ENCODE results near the gene SCYL1. TPM values are rescaled to one million over a fixed set of nuclear protein-coding genes. Genes with fewer than 3 reads are reported as not detected.
A peak's percentile ranks its signal among the peaks of the same experiment; 100 is the strongest.

Gene SCYL1
- polyA plus RNA-seq, 1 donor (not counting 4 experiments of a cell fraction or from before 2014, with no cell fraction given), result 31.3 TPM

DNA sequence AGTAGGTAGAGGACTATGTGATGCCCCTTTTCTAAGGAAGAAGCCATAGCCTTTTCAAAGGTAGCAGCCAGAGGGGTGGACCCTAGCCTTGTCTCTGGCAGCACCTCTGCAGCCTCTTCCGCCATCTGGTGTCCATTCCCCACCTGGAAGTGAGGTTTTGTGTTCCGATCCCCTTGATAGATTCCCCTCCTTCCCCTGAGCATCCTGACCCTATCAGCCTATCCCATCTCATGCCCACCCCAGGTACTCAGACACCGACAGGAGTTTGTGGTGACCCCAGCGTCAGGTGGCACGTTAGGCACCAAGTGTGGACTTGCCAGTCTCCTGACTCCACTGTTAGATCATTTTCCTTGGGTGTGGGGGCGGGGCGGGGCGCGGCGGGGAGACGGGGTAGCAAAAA, 47.1 kb downstream of the SCYL1 start:
- Histone ChIP-seq H3K9ac (ENCODE audit: control insufficient read depth, extremely low read depth, insufficient read depth, low read length) (peak overlapping the region; percentile 48), H3K4me1 (ENCODE audit: control insufficient read depth, extremely low read depth, insufficient read depth, low read length) (peaks cover 54% of the 10 kb centered on the region), H4K20me1 (ENCODE audit: control insufficient read depth, extremely low read depth, insufficient read depth, low read length) (peaks cover 5% of the 10 kb centered on the region), H3K9me3 (ENCODE audit: control insufficient read depth, low read depth, low read length) (no peaks in the 10 kb centered on the region), H3K36me3 (ENCODE audit: control insufficient read depth in 2 of 2, extremely low read depth in 1 of 2, insufficient read depth in 2 of 2, low read length in 2 of 2) (no peaks in the 10 kb centered on the region), H3K79me2 (ENCODE audit: control insufficient read depth, insufficient read depth, low read length) (peaks cover 39% of the 10 kb centered on the region), H3K27me3 (ENCODE audit: control insufficient read depth, extremely low read depth, insufficient read depth, low read length) (no peaks in the 10 kb centered on the region), H2AFZ (ENCODE audit: control insufficient read depth, low read length) (no peak overlapping the region), H3K9me1 (ENCODE audit: control insufficient read depth, extremely low read depth, insufficient read depth, low read length) (no peaks in the 10 kb centered on the region), H3K27ac (ENCODE audit: control insufficient read depth, insufficient read depth, low read length) (peak overlapping the region; percentile 44), H3K4me2 (ENCODE audit: control insufficient read depth, extremely low read depth, insufficient read depth, low read depth, low read length) (peak overlapping the region; percentile 100), H3K4me3 (ENCODE audit: control insufficient read depth in 2 of 3, extremely low read depth in 1 of 3, insufficient read depth in 2 of 3, low read depth in 1 of 3, low read length in 3 of 3) (peak overlapping the region; percentile 39 to 90 (median 85))
- FAIRE-seq, result no peak
- DNase-seq (ENCODE audit: low read depth, low spot score), result no peak
- dilution Hi-C loops (cut with MboI; ENCODE audit: extremely low pct_ligation_motif_present, low sequenced_read_pairs), result no loop called here
- TF ChIP-seq EZH2 (IDR thresholded peaks at IDR 0.05; ENCODE audit: low read length), result no peak
- TF ChIP-seq, protein P1, sequence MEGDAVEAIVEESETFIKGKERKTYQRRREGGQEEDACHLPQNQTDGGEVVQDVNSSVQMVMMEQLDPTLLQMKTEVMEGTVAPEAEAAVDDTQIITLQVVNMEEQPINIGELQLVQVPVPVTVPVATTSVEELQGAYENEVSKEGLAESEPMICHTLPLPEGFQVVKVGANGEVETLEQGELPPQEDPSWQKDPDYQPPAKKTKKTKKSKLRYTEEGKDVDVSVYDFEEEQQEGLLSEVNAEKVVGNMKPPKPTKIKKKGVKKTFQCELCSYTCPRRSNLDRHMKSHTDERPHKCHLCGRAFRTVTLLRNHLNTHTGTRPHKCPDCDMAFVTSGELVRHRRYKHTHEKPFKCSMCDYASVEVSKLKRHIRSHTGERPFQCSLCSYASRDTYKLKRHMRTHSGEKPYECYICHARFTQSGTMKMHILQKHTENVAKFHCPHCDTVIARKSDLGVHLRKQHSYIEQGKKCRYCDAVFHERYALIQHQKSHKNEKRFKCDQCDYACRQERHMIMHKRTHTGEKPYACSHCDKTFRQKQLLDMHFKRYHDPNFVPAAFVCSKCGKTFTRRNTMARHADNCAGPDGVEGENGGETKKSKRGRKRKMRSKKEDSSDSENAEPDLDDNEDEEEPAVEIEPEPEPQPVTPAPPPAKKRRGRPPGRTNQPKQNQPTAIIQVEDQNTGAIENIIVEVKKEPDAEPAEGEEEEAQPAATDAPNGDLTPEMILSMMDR (optimal IDR thresholded peaks at IDR 0.05 in 1 of 3, IDR thresholded peaks at IDR 0.05 in 1 of 3, conservative IDR thresholded peaks at IDR 0.05 in 1 of 3; ENCODE audit: extremely low read depth in 1 of 3, insufficient read depth in 2 of 3, low read length in 3 of 3), result peak in 2 of 3 experiments; percentile 65 to 67

DNA sequence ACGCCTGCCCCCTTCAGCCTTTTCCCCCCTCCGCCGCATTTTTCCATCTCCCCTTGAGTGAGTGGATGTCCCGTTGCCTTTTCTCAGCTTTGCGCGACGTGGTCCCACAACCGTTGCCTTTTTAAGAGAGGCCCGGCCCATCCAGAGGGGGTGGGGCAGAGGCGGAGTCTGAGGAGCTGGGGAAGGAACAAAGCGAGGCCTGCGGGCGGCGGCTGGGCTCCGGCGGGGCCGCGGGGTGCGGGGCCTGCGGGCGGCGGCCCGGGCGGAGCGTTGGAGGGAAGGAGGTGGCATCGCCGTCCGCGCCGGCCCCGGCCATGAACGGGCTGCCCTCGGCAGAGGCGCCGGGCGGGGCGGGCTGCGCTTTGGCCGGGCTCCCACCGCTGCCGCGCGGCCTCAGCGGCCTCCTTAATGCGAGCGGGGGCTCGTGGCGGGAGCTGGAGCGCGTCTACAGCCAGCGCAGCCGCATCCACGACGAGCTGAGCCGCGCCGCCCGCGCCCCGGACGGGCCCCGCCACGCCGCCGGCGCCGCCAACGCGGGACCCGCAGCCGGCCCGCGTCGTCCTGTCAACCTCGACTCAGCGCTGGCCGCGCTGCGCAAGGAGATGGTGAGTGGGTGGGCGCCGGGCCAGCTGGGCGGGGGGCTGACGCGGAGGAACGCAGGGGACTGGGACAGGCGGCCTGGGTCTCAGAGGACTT, 47.6 kb downstream of the SCYL1 start, which contains the start of gene FAM89B:
TSS of gene FAM89B (plus strand) at position 183 of the 696 bp plus-strand sequence. CDS start at position 315, 132 bp downstream.
- no peaks in the 10 kb centered on the region for H3K9me1 ChIP-seq (ENCODE audit: control insufficient read depth, extremely low read depth, insufficient read depth, low read length)
- FAIRE-seq (no peak), DNase-seq (ENCODE audit: low read depth, low spot score) (no peak)
- H3K36me3 ChIP-seq (ENCODE audit: control insufficient read depth in 2 of 2, extremely low read depth in 1 of 2, insufficient read depth in 2 of 2, low read length in 2 of 2), result no peaks in the 10 kb centered on the region
- dilution Hi-C loops (cut with MboI; ENCODE audit: extremely low pct_ligation_motif_present, low sequenced_read_pairs), result no loop called here
- H2AFZ ChIP-seq (ENCODE audit: control insufficient read depth, low read length), result no peak within 1 kb of the TSS
- no peaks in the 10 kb centered on the region for H3K27me3 ChIP-seq (ENCODE audit: control insufficient read depth, extremely low read depth, insufficient read depth, low read length)
- peaks cover 38% of the 10 kb centered on the region for H3K79me2 ChIP-seq (ENCODE audit: control insufficient read depth, insufficient read depth, low read length)
- TF ChIP-seq EZH2 (IDR thresholded peaks at IDR 0.05; ENCODE audit: low read length), result no peak
- TF ChIP-seq, protein P1 (optimal IDR thresholded peaks at IDR 0.05 in 1 of 3, IDR thresholded peaks at IDR 0.05 in 1 of 3, conservative IDR thresholded peaks at IDR 0.05 in 1 of 3; ENCODE audit: extremely low read depth in 1 of 3, insufficient read depth in 2 of 3, low read length in 3 of 3), result no peak
- H3K9ac ChIP-seq (ENCODE audit: control insufficient read depth, extremely low read depth, insufficient read depth, low read length), result peak within 1 kb of the TSS; percentile 92
- H3K4me2 ChIP-seq (ENCODE audit: control insufficient read depth, extremely low read depth, insufficient read depth, low read depth, low read length), result peak within 1 kb of the TSS; percentile 100
- peaks cover 5% of the 10 kb centered on the region for H4K20me1 ChIP-seq (ENCODE audit: control insufficient read depth, extremely low read depth, insufficient read depth, low read length)
- H3K9me3 ChIP-seq (ENCODE audit: control insufficient read depth, low read depth, low read length), result no peaks in the 10 kb centered on the region
- peak within 1 kb of the TSS; percentile 44 for H3K27ac ChIP-seq (ENCODE audit: control insufficient read depth, insufficient read depth, low read length)
- H3K4me1 ChIP-seq (ENCODE audit: control insufficient read depth, extremely low read depth, insufficient read depth, low read length), result peaks cover 60% of the 10 kb centered on the region
- H3K4me3 ChIP-seq (ENCODE audit: control insufficient read depth in 2 of 3, extremely low read depth in 1 of 3, insufficient read depth in 2 of 3, low read depth in 1 of 3, low read length in 3 of 3), result peak within 1 kb of the TSS; percentile 85 to 90 (median 88)
